HTERT RPE-1 (cell line): ENCODE results near the gene ALOX15.
"Not testable (repeated sequence)": the region's sequence is repeated elsewhere in the genome, so short reads cannot be mapped to it uniquely, and the experiment has no call there.

Experiments used
- in situ Hi-C: fragments of 300-500 bp; cut with MboI; formaldehyde crosslinking; loops from 4 replicates; pipeline ENCODE4 v1.14.3; 2020; ENCODE audit warnings: low sequenced_read_pairs

ALOX15 gene

GRCh38 chr17:4594931-4595684 is 46.4 kb downstream of the ALOX15 start:
- in situ Hi-C loops, result no loop called here

GRCh38 chr17:4594406-4594805 is 47.1 kb downstream of the ALOX15 start:
- in situ Hi-C loops, result no loop called here

GRCh38 chr17:4593021-4593421 is 48.5 kb downstream of the ALOX15 start:
- in situ Hi-C loops, result no loop called here

- in situ Hi-C loops, result no loop called here
These were observed 49.1 kb downstream of the ALOX15 start for GRCh38 chr17:4592240-4593005.

GRCh38 chr17:4591529-4591928 is 49.9 kb downstream of the ALOX15 start:
- in situ Hi-C loops, result no loop called here

GRCh38 chr17:4590981-4591453 is 50.5 kb downstream of the ALOX15 start:
- in situ Hi-C loops, result no loop called here

GRCh38 chr17:4590042-4590441 is 51.4 kb downstream of the ALOX15 start:
- in situ Hi-C loops, result not testable (repeated sequence)

DNA sequence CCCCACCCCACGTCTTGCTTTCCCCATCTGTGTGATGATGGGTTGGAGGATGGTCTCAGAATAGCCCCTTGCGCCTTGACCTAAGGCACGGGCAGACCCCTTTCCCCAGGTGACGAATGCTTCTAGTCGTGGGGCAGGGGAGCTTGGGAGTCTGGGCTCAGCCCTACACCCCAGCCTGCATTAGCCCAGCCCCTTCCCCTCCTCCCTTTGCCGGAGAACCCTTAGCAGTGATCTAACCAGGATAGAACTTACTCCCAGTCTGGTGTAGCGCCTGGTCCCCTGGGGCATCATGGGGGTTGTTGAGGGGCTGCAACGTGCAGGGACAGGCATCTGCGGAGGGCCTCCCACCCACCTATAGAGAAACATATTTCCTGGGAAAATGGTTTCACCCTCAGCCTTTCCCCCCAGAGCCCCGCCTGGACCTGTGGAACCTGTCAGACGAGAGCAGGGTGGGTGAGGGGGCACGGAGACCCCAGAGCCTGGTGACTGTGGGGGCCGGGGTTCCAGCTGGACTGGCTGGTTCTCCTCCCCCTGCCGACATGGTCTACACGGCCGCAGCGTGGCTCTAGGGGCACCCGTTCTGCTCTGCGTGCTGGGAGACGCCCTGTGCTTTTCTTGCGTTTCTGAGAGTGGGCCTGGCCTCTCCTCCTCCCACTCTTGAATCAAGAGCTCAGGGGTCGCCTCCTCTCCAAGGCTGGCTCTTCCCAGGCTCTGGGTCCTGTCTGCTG is 52.4 kb downstream of the ALOX15 start:
- in situ Hi-C loops, result no loop called here

DNA sequence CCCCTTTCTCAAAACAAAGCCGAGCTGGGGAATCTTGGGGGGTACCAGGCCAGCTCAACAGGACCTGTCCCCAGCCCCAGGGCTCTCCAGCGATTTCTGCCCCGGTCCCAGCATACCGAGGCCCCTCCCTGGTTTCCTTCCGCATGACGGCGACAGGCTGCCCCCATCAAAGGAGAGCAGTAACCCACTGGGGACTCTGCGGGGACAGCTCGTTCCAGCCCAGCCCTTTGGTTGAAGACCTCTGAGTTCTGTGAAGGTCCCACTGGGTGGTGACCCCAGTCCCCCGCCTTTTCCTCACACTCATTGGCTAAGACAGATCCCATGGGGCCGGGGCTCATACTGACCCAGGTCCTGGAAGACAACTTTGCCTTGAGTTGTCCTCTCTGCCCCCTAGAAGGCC is 53.1 kb downstream of the ALOX15 start:
- in situ Hi-C loops, result no loop called here

DNA sequence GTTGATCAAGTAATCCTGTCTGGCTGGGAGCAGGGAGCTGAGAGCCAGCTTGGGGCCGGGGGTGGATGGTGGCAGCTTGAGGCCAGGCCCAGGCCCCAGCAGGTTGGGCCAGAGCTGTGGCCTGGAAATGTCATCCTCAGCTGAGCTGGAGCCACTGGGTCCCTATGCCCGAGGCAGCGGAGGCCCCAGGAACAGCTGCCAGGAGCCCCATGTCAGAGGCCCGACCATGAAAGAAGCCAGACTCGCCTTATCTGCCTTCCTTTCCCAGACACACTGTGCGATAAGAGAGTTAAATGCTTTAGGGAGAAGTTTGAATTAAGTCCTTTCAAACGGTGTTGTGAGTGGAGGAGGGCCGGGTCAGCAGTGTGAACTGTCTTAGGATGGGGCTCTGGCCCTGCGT is 53.7 kb downstream of the ALOX15 start:
- in situ Hi-C loops, result no loop called here

GRCh38 chr17:4587195-4587594 is 54.3 kb downstream of the ALOX15 start:
- in situ Hi-C loops, result no loop called here

DNA sequence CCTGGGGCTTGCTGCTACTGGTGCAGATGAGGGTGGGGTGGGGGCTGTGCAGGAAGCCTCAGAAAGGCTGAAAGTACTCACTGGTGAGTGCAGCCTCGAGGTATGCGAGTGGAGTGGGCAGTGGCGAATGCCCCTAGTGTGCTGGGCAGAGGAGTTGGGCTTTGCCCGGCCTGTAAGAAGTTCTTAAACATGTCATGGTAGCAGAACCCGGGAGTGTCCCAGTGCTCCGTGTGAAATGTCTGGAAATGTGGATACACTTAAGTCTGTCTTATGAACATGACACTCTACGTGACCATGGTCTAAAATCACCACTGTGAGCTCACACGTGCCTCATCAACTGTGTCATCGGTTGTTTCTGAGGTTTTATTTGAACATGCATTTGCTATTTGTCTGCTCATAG is 55.4 kb downstream of the ALOX15 start:
- in situ Hi-C loops, result no loop called here

GRCh38 chr17:4585638-4585994 is 55.9 kb downstream of the ALOX15 start:
- in situ Hi-C loops, result no loop called here

DNA sequence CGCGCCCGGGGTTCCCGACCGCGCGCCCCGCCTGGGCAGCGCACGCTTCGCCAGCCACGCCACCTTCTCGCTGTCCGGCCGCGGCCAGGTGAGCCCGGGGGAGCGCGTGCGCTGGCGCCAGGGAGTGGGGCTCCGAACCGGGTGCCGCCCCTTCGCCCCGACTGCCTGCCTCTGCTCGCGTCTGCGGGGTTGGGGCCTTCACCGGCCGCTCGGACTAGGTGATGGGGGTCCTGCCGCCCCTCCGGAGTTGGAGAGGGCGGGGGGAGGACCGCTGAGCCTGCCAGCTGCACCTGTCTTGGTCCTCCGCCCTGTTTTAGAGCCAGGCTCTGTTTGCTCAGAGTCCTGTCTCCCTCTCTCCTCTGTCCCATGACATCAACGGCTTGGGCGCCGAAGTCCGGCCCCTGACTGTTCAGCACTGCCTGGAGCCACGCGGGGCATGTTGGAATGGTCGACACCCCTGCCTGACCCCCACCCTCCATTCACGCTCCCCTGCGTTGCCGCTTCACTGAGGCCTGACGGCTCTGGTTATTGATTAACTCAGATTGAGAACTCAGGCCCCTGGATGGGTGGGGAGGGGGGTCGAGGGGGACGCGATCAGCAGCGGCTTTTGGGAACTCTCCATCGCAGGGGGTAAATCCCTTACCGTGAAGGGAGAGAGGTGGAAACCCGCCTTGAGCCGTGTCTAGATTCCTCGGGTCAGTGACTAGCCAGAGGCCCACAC is 56.4 kb downstream of the ALOX15 start:
- in situ Hi-C loops, result no loop called here

DNA sequence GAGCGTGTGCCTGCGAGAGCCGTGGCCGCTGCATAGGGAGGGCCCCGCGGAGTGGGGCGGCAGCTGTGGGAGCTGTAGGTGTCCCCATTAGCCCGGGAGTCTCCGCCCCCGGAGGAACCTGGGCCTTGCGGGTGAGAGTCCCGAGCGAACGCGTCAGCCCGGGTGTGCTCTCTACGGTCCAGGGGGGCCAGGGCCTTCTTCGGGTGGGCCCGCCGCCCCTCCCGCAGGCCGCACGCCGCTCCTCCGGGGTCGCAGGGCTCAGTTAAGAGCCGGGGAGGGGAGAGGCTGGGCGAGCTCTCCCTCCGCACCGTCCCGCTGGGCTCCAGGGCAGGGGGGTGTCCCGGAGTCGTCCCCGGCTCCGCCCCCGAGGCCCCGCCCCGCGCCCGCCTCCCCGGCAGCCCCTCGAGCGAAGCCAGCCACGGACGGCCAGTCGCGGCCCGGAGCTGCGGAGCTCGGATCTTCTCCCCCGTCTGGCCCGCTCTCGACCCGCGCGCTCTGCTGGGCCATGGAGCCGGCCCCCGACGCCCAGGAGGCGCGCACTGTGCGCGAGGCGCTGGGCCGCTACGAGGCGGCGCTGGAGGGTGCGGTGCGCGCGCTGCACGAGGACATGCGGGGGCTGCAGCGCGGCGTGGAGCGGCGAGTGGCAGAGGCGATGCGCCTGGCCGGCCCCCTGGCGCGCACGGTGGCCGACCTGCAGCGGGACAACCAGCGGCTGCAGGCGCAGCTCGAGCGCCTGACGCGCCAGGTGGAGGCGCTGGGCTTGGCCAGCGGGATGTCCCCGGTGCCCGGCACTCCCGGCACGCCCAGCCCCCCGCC is 57.2 kb downstream of the ALOX15 start, which contains the start of gene SMTNL2:
TSS of gene SMTNL2 (plus strand) at position 429 of the 816 bp plus-strand sequence. CDS start at position 506, 77 bp downstream.
- in situ Hi-C loops, result no loop called here

GRCh38 chr17:4583782-4584100 is 57.7 kb downstream of the ALOX15 start:
- in situ Hi-C loops, result no loop called here

DNA sequence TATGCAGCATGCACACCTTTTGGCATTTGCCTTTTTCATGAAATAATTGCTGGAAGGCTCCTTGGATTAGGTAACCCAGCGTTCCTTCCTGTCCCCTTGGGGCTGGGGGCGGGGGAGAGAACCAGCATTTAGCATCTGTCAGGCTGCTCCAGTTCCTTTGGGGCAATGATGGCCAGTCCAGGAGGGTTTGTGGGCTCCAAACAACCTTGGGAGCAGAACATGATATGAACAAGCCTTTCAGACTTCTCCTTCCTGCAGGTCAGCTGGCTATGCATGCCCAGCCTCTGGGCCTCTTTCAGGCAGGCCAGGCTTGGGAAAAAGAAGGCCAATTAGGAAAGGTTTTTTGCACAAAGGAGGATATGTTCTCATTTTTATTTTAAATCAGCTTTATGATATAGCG is 58.3 kb downstream of the ALOX15 start:
- in situ Hi-C loops, result no loop called here

- in situ Hi-C loops, result no loop called here
These were observed 58.8 kb downstream of the ALOX15 start for GRCh38 chr17:4582691-4583090.

DNA sequence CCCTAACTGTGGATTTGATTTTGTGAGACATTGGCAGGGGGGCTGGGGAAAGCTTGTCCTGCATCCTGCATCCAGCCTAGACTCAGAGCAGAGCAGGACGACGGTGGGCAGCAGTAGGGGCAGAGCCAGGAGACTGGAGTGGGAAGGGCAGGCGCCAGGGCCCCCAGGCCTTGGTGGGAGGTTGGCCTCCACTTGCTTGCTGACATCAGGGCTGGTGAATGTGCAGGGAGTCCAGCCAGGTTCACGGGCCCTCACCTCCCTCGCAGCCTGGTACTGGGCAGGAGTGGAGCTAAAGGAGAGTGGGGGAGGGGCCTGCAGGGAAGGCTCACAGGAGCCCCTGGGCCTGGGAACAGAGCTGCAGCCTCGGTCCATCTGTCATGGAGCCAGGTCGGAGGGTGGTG is 59.4 kb downstream of the ALOX15 start:
- in situ Hi-C loops, result no loop called here
